Urinary bladder (tissue), 4 donors: ENCODE data around the gene KRTAP12-1. TPM values are rescaled to one million over a fixed set of nuclear protein-coding genes. Genes with fewer than 3 reads are reported as not detected.

Experiments used
- DNase-seq: peaks from one replicate; pipeline ENCODE4 v3.0.0-alpha.2; 2015; ENCODE audit errors: extremely low spot score
- H3K27ac ChIP-seq: one replicate; pipeline ENCODE4 v1.5.1; 2013; ENCODE audit warnings: low read depth, mild to moderate bottlenecking, moderate library complexity
- H3K36me3 ChIP-seq: one replicate; pipeline ENCODE4 v1.6.1; 2013; ENCODE audit warnings: mild to moderate bottlenecking, moderate library complexity; ENCODE audit not compliant: insufficient read depth
- H3K4me1 ChIP-seq: one replicate; pipeline ENCODE4 v1.6.1; 2013; ENCODE audit warnings: mild to moderate bottlenecking, moderate library complexity; ENCODE audit not compliant: insufficient read depth
- H3K4me3 ChIP-seq: one replicate; pipeline ENCODE4 v1.5.1; 2013; ENCODE audit warnings: low read depth, low read length
- WGBS: extraction: QIAGEN DNeasy Blood & Tissue Kit; methylation state at CpG from one replicate; pipeline ENCODE4 v1.1.7; 2013; 5-methylcytosine and 5-hydroxymethylcytosine counted together
- polyA plus RNA-seq: library from polyadenylated mRNA; stranded (reverse); fragments of 200-250 nt; gene quantifications from one replicate; pipeline ENCODE4 v1.2.3, GENCODE V29; 2013
- total RNA-seq: library from RNA; depleted of rRNA; stranded (reverse); fragments of >200 nt; gene quantifications from one replicate; pipeline ENCODE4 v1.2.3, GENCODE V29; 2014
- donor health status: healthy with polysubstance abuse.
- donor health status: healthy.

Gene KRTAP12-1
- total and polyA plus RNA-seq, 2 donors: not detected

- WGBS: 3% methylated on average over 13 of the region's 13 CpGs
Measured at GRCh38 chr21:44708213-44708865, 26.4 kb upstream of the KRTAP12-1 start.

GRCh38 chr21:44706706-44707581, 25.0 kb upstream of the KRTAP12-1 start:
- Histone ChIP-seq H3K4me3 (no peak overlapping the region), H3K4me1 (no peaks in the 10 kb centered on the region), H3K27ac (no peak overlapping the region), H3K36me3 (no peaks in the 10 kb centered on the region)
- WGBS: 2% methylated on average over 45 of the region's 46 CpGs
- no peak for DNase-seq

More at GRCh38 chr21:44708213-44708865, 26.4 kb upstream of the KRTAP12-1 start:
- H3K4me1 ChIP-seq: no peaks in the 10 kb centered on the region
- H3K36me3 ChIP-seq: no peaks in the 10 kb centered on the region
- no peak for DNase-seq
- H3K4me3 ChIP-seq: no peak overlapping the region
- H3K27ac ChIP-seq: no peak overlapping the region

- Histone ChIP-seq H3K27ac (no peak overlapping the region), H3K4me3 (no peak overlapping the region), H3K4me1 (no peaks in the 10 kb centered on the region), H3K36me3 (no peaks in the 10 kb centered on the region)
- DNase-seq: no peak
- WGBS: 3% methylated on average over 54 of the region's 54 CpGs
Measured at GRCh38 chr21:44706026-44706705, 24.2 kb upstream of the KRTAP12-1 start.

GRCh38 chr21:44704636-44705001, 22.7 kb upstream of the KRTAP12-1 start:
- DNase-seq: no peak
- Histone ChIP-seq H3K4me3 (no peak overlapping the region), H3K4me1 (no peaks in the 10 kb centered on the region), H3K36me3 (no peaks in the 10 kb centered on the region), H3K27ac (no peak overlapping the region)
- WGBS: 13% methylated on average over 13 of the region's 13 CpGs

- Histone ChIP-seq H3K36me3 (no peaks in the 10 kb centered on the region), H3K4me3 (no peak overlapping the region), H3K4me1 (no peaks in the 10 kb centered on the region), H3K27ac (no peak overlapping the region)
- no peak for DNase-seq
- 34% methylated on average over 13 of the region's 13 CpGs for WGBS
Measured at GRCh38 chr21:44703731-44704635, 22.0 kb upstream of the KRTAP12-1 start.

GRCh38 chr21:44702973-44703730, 21.2 kb upstream of the KRTAP12-1 start:
- no peaks in the 10 kb centered on the region for H3K36me3 ChIP-seq
- no peak for DNase-seq
- no peak overlapping the region for H3K27ac ChIP-seq
- 35% methylated on average over 16 of the region's 16 CpGs for WGBS
- H3K4me1 ChIP-seq: no peaks in the 10 kb centered on the region
- H3K4me3 ChIP-seq: no peak overlapping the region

- Histone ChIP-seq H3K4me3 (no peak overlapping the region), H3K4me1 (no peaks in the 10 kb centered on the region)
Measured at GRCh38 chr21:44702111-44702972, 20.4 kb upstream of the KRTAP12-1 start.

GRCh38 chr21:44701541-44701940, 19.6 kb upstream of the KRTAP12-1 start:
- Histone ChIP-seq H3K36me3 (no peaks in the 10 kb centered on the region), H3K4me1 (no peaks in the 10 kb centered on the region), H3K4me3 (no peak overlapping the region), H3K27ac (no peak overlapping the region)
- WGBS: 17% methylated on average over 12 of the region's 12 CpGs
- DNase-seq: no peak

More at GRCh38 chr21:44702111-44702972, 20.4 kb upstream of the KRTAP12-1 start:
- no peak for DNase-seq
- Histone ChIP-seq H3K27ac (no peak overlapping the region), H3K36me3 (no peaks in the 10 kb centered on the region)
- WGBS: 68% methylated on average over 22 of the region's 22 CpGs

GRCh38 chr21:44701023-44701400, 19.0 kb upstream of the KRTAP12-1 start:
- DNase-seq: no peak
- Histone ChIP-seq H3K4me3 (no peak overlapping the region), H3K27ac (no peak overlapping the region), H3K4me1 (no peaks in the 10 kb centered on the region), H3K36me3 (no peaks in the 10 kb centered on the region)
- WGBS: 79% methylated on average over 14 of the region's 14 CpGs

- no peaks in the 10 kb centered on the region for H3K4me1 ChIP-seq
- H3K4me3 ChIP-seq: no peak overlapping the region
- no peak overlapping the region for H3K27ac ChIP-seq
- H3K36me3 ChIP-seq: no peaks in the 10 kb centered on the region
- no peak for DNase-seq
- 41% methylated on average over 21 of the region's 21 CpGs for WGBS
Measured at GRCh38 chr21:44700101-44701022, 18.4 kb upstream of the KRTAP12-1 start.

GRCh38 chr21:44699502-44700001, 17.6 kb upstream of the KRTAP12-1 start:
- no peak for DNase-seq
- H3K4me3 ChIP-seq: no peak overlapping the region
- H3K4me1 ChIP-seq: no peaks in the 10 kb centered on the region
- WGBS: 45% methylated on average over 17 of the region's 17 CpGs
- no peak overlapping the region for H3K27ac ChIP-seq
- no peaks in the 10 kb centered on the region for H3K36me3 ChIP-seq
